IPS-NIHi7 (cell line): ENCODE measurements around the gene SPTLC1.
"Not testable (repeated sequence)": the region's sequence is repeated elsewhere in the genome, so short reads cannot be mapped to it uniquely, and the experiment has no call there.

Experiments
- DNase-seq: peaks from one replicate; pipeline ENCODE4 v3.0.0; 2012; ENCODE audit warnings: mixed read lengths; ENCODE audit errors: extremely low spot score

SPTLC1 gene

GRCh38 chr9:92115071-92115858 is at the start of gene SPTLC1:
Gene SPTLC1 (minus strand): TSS chr9:92115413. CDS start chr9:92115370, 43 bp downstream.
- DNase-seq: peak; percentile 98

- no peak for DNase-seq
Measured at GRCh38 chr9:92164975-92165374, 49.8 kb upstream of the SPTLC1 start.

- DNase-seq: no peak
Measured at GRCh38 chr9:92164490-92164889, 49.3 kb upstream of the SPTLC1 start.

GRCh38 chr9:92163276-92163675 is 48.1 kb upstream of the SPTLC1 start:
- DNase-seq: no peak

GRCh38 chr9:92160786-92161185 is 45.6 kb upstream of the SPTLC1 start:
- DNase-seq: no peak

GRCh38 chr9:92159058-92159457 is 43.8 kb upstream of the SPTLC1 start:
- no peak for DNase-seq

GRCh38 chr9:92158097-92158601 is 42.9 kb upstream of the SPTLC1 start:
- DNase-seq: no peak

GRCh38 chr9:92155736-92156135 is 40.5 kb upstream of the SPTLC1 start:
- DNase-seq: not testable (repeated sequence)

- no peak for DNase-seq
Measured at GRCh38 chr9:92155221-92155620, 40.0 kb upstream of the SPTLC1 start.

GRCh38 chr9:92153466-92154415 is 38.5 kb upstream of the SPTLC1 start:
- not testable (repeated sequence) for DNase-seq

- no peak for DNase-seq
Measured at GRCh38 chr9:92151691-92152393, 36.6 kb upstream of the SPTLC1 start.

- DNase-seq: not testable (repeated sequence)
Measured at GRCh38 chr9:92150501-92151470, 35.6 kb upstream of the SPTLC1 start.

GRCh38 chr9:92147852-92148180 is 32.6 kb upstream of the SPTLC1 start:
- no peak for DNase-seq

- DNase-seq: peak; percentile 27
Measured at GRCh38 chr9:92147030-92147851, 32.0 kb upstream of the SPTLC1 start.

GRCh38 chr9:92146610-92147009 is 31.4 kb upstream of the SPTLC1 start:
- DNase-seq: no peak

GRCh38 chr9:92145784-92146183 is 30.6 kb upstream of the SPTLC1 start:
- DNase-seq: not testable (repeated sequence)

GRCh38 chr9:92142329-92142728 is 27.1 kb upstream of the SPTLC1 start:
- no peak for DNase-seq

GRCh38 chr9:92141144-92142129 is 26.2 kb upstream of the SPTLC1 start:
- peak; percentile 50 for DNase-seq

- DNase-seq: no peak
Measured at GRCh38 chr9:92140754-92141143, 25.5 kb upstream of the SPTLC1 start.
